Measurements from ENCODE around the gene TRAIP.

- TF ChIP-seq CTCF (IDR thresholded peaks at IDR 0.05), result no peak
- no peak for TF ChIP-seq EZH2 (IDR thresholded peaks at IDR 0.05; ENCODE audit: borderline replicate concordance, insufficient read depth, low read depth, low read length, poor library complexity, severe bottlenecking)
Measured at GRCh38 chr3:49895791-49896190, 39.4 kb upstream of the TRAIP start.
